GM19324 (cell line): ENCODE results near the gene NBEA.

ENCODE experiments used
- ATAC-seq: cut with Tn5 transposase; IDR thresholded peaks from one replicate; pipeline ENCODE4 v1.9.1; 2021; ENCODE audit warnings: mild to moderate bottlenecking, moderate library complexity; ENCODE audit not compliant: unreplicated experiment, low FRiP score

The NBEA gene

DNA sequence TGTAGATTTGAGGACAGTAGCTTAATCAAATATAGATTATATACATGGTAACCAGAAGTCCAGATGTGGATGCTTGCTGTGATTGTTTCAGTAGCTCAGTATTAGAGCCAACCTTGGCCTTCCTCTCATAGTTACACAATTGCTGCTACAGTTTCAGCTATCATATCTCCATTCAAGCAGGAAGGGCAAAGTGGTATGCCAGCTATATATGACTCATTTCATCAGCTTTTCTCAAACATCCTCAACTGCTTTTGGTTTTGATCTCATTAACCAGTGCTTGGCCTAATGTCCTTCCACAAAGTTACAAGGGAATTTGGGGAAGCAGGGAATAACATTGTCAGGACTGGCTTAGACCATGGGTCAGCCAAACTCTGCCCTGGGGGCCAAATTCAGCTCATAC lies 607.4 kb downstream of the NBEA start:
- no peak for ATAC-seq

DNA sequence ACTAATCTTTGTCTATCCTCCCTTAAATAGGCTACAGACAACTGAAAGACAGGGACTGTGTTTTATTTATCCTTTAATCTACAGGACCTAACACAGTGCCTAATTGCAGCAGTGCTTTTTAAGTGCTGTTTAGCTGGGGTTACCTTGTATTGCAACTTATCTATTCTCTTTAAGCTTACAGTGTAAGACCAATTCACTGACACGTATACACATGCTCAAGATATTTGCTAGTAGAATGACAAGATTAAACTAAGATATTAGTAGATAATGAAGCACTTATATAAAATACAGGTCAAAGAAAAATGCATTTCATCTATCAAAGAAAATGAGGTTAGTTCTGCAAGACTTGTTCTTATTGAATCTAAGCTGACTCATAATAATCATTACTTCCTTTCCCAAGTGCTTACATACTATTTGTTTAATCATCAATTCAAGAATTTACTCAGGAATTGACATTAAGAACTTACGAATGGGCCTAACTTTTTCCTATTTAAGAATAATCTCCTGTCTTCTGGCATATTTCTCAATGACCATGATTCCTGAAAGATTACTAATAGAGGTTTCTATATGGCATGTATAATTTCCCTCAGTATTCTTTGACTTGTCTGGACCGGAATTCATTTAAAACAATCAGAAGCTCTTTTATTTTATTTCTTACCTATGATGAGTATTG lies 610.2 kb downstream of the NBEA start:
- ATAC-seq, result no peak

DNA sequence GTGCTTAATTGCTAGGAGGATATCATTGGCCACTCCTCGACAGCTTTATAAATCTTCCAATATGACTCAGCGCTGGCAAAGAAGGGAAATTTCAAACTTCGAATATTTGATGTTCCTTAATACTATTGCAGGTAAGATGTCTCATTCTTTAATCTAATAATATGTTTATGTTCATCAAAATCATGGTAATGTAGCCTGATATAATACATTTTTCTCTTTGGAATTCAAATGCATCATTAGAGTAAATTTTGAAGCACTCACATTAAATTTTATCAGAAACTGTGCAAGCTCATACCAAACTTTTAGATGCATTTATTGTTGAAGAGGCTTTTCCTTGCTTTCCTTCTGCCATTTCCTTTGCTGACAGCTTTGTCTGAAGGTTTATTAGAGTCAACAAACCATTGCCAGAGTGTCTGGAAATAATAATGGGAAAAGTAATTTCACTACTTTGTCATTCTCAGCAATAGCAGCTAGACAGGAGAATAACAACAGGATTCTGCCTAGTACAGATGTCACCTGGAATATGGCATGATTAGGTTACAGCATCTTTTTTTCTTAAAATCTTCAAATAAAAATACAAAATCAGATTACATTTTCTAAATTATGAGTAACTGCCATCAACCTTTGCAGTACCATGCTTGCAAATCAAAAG lies 613.0 kb downstream of the NBEA start:
- ATAC-seq, result no peak

DNA sequence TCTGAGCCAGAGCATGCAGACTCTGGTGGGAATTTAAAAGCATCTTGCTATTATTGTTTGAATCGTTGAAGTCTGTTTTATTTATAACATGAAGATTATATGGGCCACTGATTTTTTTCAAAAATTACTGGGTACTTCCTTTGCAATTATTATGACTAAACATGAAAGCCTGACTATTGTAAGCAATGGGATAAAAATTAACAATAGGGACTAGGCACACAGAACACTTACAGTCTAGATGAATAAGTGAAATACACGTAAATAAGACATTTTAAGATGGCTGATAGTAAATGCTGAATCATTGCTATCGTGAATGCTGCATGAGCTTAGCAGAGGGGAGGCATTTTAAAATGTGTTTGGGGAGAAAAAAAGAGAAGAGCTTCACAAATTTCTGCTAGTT lies 615.4 kb downstream of the NBEA start:
- no peak for ATAC-seq

DNA sequence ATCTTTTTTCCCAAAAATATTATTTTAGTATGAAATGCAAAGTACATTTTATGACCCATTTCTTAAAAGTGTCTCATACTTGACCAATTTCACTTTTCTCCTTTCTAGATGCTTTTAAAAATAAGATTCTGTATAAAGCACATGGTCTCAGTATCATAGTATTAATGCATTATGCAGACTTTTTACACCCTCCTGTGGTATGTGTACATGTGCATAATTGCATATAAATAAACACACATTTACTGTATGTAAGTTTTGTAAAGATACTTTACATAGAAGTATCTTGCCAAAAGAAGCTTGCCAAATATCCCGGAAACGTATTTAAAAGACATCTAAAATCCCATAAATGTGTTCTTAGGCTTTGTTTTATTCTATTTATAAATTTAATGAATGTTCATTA lies 619.5 kb downstream of the NBEA start:
- ATAC-seq, result no peak

DNA sequence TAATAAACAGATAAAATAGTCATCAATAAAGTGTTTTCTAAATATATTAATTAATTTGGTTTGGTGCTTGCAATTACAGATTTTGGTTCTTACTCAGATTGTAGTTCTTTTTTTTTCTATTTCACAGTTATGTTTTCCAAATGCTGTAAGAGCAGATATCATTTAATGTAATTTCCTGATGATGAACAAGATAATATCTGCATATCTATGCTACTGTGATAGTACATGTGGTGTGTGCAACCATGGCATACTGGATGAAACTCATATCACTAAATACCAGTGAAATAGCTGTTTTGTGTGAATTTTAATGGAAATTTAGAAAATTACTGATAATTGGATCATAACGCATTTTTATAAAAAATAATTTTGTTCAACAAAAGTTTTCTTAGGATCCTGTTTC lies 623.2 kb downstream of the NBEA start:
- no peak for ATAC-seq

DNA sequence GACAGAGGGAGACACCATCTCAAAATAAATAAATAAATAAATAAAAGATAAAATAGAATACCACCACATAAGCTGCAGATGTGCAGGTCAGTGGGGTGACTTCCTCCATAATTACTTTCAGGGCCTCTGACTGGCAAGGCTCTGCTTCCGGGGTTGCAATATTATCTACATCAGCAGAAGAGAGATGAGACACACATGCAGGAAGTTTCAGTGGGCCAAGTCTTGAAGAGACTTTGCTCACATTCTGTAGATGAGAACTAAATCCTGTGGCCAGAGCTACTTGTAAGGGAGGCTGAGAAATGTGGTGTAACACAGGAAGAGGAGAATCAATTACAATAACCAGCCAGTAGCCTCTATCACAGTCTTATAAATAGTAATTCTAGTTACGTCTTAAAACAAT lies 624.3 kb downstream of the NBEA start:
- no peak for ATAC-seq

DNA sequence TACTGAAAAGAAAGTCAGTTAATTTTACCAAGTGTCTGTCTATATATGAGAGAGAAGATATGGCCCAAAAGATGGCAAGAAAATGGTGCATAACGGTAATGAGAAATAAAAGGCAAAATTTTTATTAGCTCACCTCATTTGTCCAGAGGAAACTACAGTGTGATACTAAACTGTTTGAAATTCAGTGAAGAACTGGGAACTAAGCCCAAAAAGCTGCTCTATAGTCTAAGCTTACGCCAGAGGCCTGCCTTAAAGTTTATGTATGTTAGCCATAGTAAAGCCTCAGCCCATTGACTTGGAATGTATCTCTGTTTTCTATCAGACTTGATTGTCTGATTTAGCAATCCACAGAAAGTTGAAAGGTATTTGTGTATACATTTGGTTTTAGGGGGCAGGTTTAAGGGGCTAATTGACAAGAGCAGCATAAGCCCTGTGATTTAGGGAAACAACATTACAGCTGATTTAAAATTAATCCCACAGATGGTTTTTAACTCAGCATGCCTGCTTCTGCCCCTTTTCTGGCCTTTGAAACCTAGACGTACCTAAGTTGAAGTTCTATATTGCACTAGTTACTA lies 625.4 kb downstream of the NBEA start:
- no peak for ATAC-seq

DNA sequence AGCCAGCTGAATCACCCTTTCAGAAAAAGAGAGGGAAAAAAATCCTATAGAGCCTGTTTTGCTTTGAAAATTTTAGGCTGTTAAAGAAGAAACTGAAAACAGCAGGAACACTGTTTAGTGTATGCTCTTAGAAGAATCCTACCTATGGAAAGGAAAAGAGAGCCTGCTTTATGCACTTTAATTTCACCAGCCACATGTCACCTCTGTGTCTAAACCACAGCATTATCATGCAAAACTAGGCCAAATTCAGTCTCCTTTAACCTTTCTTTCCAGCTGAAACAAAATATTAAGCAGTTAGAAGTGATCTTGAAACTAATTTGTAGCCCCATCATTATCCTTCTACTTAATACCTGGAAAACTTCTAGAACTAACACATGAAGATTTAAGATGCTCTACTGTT lies 631.6 kb downstream of the NBEA start:
- ATAC-seq, result no peak

DNA sequence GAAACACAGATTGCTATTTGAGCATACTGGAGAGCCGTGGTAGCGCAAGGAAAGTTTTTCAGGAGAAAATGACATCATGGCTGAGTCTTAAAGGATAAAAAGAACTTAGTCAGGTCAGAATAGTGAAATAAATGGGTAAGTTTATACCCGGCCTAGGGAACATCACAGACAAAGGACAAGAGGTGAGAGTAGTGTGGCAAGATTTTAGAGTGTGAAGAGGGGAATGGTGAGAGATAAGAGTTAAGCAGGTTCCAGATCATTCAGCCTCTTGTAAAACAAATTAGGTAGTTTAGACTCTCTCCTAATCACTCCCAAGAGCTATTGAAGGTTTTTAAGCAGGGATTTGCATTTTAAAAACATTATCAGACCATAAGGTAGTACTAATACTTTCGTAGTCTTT lies 650.4 kb downstream of the NBEA start:
- no peak for ATAC-seq

DNA sequence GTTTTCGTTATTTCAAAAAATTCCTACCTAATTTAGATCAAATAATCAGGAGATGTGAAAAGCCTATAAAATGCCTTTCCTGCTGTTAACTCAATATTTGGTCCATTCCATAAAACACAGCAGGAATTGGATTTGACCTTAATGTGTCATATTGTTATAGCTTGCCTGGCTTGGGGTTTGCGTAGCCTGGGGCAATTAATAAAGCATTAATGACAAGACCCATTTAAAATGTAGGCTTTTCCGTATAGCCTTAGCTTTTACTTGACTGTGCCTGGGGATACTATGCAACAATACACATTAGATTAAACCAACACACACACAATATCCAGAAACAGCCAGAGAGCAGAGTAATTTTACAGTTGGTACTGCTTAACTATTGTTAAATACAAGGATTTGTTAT lies 651.6 kb downstream of the NBEA start:
- no peak for ATAC-seq

DNA sequence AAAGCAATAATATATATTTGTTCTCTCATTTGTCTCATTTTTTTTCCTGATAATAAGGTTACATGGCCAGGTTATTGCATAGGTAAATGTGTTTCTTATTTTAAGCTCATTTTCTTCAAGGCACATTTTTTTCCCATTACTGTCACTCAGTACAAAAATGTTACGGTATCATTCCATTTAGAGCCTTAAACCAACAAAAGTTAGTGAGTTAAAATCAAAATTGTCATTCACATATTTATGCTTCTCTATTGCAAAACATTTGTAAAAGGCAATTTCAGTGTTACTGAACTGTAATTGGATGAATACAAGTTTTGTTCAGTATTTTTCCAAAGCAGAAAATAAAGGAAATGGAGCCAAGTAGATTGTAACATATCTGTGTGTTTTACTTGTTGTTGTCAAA lies 652.0 kb downstream of the NBEA start:
- no peak for ATAC-seq

DNA sequence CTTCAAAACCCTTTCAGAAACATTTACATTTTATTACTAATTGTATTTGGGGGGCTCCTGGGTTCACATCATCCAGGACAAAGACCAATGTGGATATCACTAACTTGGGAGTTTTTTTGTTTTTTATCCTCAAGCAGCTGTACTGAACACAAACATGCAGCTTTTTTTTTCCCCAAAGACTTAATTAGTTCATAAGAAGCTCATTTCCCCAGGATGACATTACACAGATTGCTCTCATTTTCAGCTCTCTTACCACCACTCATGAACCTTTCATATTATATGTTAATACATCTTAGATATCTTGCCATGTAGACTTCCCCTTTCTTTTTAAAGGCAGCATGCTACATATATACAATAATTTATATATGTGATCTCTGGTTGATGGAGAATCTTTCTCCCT lies 653.1 kb downstream of the NBEA start:
- ATAC-seq, result no peak

DNA sequence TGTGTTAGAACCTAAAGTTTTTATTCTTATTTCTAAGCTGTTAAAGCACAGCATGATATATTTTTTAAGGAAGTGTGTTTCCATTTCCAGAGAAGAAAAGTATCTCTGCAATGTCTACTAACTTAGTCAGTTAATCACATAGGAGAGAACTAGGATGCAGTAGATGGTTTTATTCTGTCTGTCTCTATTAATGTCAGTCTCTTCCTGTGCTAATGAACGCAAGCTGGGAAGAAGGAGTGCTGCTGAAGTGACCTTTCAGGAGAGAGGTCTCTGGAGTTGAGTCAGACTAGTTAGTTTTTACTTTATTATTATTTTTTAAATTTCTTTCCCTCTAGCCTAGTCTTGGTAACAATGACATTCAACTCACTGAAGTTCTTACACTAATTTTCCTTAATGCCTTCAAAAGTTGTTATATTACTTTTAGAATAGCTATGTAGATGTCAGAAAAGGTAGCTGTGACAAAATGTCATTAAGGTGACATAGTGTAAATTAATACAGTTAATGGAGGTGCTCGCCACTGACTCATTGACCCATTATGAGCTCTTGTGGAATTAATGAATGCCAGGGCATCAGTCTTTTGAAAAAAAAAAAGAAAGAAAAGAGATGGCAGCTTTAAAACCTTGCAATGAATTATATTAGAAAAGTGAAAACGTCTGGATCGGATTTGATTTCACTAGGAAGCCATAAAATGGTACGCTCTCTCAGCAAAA lies 654.4 kb downstream of the NBEA start:
- no peak for ATAC-seq

DNA sequence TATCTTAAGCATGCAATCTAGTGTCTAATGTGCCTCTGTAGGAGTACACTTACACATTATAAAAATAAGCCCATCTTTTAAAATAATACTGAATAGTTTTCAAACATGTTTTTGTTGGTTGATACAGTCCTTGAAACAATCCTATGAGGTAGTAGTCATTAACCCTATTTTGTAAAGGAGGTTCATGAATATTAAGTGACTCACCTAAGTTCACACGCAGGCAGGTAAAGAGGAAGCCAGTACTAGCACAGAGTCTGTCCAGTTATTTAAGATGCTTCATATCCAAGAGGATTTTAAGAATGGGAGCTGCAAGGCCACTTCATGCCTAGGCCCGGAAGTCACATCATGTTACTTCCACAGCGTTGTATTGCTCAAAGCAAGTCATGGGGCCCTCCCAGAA lies 655.4 kb downstream of the NBEA start:
- no peak for ATAC-seq

DNA sequence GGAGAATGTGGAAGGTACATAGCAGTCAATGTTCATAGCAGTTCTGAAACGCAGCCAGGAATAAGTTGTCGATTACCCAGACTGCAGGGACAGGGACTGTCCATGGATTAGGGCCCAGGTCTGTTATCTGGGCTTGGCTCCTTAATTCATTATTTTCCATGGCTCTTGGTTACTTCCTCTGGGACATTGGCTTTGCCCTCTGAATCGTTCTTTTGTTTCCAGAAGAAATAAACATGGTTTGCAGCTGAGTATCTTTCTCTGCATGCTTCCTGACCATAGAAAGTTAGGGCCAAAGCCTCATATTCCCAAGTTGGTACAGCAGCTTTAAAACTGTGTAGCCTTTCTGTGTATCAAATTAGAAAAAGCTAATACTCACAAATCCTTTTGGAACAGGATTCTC lies 656.2 kb downstream of the NBEA start:
- no peak for ATAC-seq

DNA sequence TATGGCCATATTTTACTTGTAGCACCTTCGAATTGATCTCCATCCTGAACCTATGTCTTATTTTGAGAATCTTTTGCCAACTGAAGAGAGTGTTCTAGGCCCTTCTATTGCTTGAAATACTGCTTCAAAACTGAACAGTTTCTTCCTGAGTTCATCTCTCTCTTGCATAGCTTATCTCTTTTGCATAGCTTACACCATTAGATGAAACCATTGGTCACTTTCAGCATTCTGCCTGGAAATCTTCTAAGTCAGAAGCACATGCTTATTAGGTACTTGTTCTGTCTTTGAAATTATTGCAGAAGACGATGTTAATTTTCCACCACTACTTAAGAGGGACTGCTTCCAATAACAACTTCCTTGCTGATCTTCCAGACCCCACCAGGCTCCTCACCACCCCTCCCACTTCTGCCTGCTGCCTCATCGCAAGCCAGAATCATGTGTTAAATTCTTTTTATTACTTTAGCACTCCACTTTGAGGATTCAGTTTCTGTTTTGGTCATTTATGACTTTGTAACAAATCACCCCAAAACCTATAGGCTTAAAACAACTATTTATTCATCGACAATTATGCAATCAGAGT lies 656.8 kb downstream of the NBEA start:
- ATAC-seq, result no peak

DNA sequence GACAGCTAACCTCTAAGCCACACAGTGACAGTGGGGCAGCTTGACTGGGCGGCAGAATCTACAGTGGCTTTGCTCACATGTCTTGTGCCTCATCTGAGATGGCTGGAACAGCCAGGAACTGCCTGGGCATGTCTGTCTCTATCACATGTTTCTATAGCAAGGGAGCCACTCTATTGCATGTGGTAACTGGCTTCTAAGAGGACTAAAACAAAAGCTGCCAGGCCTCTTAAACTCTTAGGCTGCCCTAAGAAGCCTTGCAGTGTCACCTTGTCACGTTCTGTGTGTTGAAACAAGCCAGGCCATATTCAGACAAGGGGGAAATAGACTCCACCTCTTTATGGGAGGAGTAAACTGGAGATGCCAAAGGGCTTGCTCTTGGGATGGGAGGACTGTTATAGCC lies 657.3 kb downstream of the NBEA start:
- no peak for ATAC-seq

DNA sequence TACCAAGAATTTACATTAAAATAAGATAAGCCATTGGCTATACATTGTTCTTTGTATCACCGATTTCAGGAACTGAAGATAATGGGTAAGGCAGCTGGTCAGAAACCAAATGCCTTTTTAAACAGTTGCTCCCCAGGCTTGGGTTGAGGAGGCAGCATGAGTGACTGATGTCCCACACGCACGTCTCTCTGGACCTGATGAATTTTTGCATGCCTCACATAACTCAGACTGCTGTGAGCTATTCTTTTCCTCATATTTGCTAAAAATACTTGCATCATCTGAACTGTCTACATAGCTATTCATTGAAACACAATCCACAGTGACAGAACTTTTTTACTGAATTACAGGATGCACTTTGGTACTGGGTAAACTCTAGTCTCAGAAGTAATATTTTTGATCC lies 658.1 kb downstream of the NBEA start:
- no peak for ATAC-seq

DNA sequence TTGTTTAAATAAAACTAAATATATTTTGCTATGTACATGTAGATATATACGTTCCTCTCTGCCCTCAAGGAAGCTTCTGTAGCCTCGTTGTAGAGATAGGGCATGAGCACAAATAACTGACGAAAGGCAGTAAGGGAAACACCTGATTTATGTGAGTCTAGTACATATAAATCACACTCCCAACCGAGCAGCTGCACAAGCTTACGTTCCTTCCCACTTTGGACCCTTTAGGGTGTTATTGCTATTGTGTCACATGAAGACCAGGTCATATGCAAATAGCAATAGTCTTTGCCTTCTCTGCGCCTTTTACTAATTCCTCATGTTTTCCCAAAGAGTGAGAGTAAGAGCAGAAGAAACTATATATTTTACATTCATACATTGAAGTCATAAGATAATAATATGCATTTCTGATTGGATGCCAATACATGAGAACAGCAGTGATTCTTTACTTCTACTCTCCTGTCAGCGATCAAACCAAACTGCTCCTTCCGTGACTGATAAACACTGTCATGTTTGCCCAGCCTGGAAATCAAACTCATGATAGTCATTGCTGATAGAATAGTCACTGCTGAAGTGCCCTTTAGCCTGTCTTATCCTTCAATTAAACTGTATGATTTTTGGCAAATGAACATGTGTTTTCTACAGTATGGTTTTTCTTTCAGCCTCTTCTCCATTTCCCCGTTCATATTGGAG lies 661.7 kb downstream of the NBEA start:
- ATAC-seq, result no peak

DNA sequence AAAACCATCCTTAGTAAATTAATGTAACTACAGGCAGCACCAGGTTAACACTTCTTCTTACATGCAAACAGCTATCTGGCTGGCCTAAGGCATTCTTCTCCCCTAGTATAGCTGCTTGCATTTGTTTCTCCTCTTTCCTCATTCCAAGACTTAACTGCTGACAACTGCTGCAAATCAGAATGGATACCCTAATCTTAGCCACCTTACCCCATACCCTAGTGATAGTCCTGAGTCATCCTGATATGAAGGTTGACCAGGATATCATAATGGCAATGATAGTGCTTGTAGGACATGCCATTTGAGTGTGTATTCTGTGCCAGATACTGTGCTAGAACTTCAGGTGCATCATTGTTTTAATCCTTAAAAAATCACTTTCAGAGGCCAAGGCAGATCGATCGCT lies 672.6 kb downstream of the NBEA start:
- ATAC-seq, result no peak
